ENCODE data around the gene PTPRJ.

DNA sequence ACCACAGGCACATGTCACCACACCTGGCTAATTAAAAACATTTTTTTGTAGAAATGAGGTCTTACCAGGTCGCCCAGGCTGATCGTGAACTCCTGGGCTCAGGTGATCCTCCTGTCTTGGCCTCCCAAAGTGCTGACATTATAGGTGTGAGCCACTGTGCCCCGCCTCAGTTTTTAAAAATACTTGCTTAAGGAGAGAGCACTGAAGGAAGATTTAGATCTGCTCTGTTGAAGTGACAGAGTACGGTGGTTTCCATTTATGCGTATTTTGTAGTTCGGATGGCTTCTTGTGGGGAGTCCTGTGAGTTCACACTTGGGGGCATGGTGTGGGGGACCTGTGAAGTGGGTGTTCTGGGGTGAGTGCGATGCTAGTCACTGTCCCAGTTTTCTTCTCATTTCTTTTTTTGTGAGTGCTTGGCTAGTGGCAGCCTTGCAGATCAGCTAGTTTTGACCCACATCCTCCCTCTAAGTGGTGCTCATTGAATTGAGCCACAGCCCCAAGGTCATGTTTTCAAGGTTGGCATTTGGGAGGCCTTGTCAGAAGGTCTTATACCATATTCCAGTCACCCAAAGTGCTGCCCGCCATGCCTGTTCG is 31.5 kb downstream of the PTPRJ start:
- TF ChIP-seq, protein P1, sequence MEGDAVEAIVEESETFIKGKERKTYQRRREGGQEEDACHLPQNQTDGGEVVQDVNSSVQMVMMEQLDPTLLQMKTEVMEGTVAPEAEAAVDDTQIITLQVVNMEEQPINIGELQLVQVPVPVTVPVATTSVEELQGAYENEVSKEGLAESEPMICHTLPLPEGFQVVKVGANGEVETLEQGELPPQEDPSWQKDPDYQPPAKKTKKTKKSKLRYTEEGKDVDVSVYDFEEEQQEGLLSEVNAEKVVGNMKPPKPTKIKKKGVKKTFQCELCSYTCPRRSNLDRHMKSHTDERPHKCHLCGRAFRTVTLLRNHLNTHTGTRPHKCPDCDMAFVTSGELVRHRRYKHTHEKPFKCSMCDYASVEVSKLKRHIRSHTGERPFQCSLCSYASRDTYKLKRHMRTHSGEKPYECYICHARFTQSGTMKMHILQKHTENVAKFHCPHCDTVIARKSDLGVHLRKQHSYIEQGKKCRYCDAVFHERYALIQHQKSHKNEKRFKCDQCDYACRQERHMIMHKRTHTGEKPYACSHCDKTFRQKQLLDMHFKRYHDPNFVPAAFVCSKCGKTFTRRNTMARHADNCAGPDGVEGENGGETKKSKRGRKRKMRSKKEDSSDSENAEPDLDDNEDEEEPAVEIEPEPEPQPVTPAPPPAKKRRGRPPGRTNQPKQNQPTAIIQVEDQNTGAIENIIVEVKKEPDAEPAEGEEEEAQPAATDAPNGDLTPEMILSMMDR (optimal IDR thresholded peaks at IDR 0.05 in 1 of 3, IDR thresholded peaks at IDR 0.05 in 1 of 3, conservative IDR thresholded peaks at IDR 0.05 in 1 of 3; ENCODE audit: extremely low read depth in 1 of 3, insufficient read depth in 2 of 3, low read length in 3 of 3) = no peak
- TF ChIP-seq EZH2 (IDR thresholded peaks at IDR 0.05; ENCODE audit: low read length) = no peak
